GM06990 (cell line): Measurements from ENCODE around the gene SELP.

Experiments
- DNase-seq: peaks from one replicate; pipeline ENCODE4 v3.0.0-alpha.2; 2011; ENCODE audit not compliant: insufficient read length; ENCODE audit errors: extremely low read depth
- H3K27me3 ChIP-seq: replicated peaks from 2 replicates; pipeline ENCODE4 v1.6.0; 2011; ENCODE audit warnings: low read length; ENCODE audit not compliant: control insufficient read depth, insufficient read depth
- H3K36me3 ChIP-seq: 2 replicates; pipeline ENCODE4 v1.5.1; 2011; ENCODE audit warnings: low read length; ENCODE audit not compliant: control insufficient read depth, insufficient read depth
- H3K4me3 ChIP-seq: replicated peaks from 2 replicates; pipeline ENCODE4 v1.5.1; 2011; ENCODE audit warnings: low read depth, mild to moderate bottlenecking, control low read depth, low read length
- TF ChIP-seq, protein P1 (sequence below): IDR thresholded peaks from 2 replicates; pipeline ENCODE4 v1.5.1; 2011; ENCODE audit warnings: low read length, control low read depth, mild to moderate bottlenecking, inconsistent platforms; ENCODE audit not compliant: insufficient read depth, poor library complexity, severe bottlenecking

Gene SELP

DNA sequence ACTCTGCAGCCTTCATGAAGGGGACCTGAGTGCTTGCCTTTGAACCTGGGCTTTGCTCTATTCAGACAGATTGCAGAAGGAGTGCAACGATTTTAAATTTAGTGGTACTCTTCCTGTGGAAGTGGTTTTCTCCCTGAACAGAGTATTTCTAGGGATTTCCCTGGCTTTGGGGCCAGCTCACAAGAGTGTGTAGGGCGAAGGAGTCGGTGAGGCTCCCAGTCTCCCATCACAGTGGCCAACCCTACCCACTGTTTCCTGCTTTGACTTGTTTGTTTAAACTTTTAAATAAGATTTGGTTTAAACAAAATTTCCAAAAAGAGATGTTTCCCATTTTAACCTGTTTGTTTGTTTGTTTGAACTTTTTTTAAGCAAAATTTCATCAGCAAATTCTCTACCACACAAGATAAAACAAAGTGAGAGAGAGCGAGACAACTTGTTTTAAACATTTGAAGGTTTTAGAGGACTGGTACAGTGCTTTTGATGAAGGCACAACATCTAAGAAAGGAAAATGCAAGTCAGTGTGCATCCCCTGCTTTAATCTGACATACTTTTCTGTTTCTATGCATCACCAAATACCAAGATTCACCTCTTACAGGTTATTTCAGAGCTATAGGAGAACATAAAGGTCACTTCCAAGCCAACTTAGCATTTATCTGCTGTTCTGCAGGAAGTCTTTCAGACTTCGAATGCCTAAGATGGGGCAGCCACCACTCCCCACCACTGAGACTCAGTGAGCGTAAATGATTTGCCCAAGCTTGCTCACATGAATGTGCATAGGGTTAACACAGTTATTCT lies 6.6 kb downstream of the SELP start:
- H3K27me3 ChIP-seq: no peaks in the 10 kb centered on the region
- TF ChIP-seq, protein P1, sequence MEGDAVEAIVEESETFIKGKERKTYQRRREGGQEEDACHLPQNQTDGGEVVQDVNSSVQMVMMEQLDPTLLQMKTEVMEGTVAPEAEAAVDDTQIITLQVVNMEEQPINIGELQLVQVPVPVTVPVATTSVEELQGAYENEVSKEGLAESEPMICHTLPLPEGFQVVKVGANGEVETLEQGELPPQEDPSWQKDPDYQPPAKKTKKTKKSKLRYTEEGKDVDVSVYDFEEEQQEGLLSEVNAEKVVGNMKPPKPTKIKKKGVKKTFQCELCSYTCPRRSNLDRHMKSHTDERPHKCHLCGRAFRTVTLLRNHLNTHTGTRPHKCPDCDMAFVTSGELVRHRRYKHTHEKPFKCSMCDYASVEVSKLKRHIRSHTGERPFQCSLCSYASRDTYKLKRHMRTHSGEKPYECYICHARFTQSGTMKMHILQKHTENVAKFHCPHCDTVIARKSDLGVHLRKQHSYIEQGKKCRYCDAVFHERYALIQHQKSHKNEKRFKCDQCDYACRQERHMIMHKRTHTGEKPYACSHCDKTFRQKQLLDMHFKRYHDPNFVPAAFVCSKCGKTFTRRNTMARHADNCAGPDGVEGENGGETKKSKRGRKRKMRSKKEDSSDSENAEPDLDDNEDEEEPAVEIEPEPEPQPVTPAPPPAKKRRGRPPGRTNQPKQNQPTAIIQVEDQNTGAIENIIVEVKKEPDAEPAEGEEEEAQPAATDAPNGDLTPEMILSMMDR: no peak
- no peaks in the 10 kb centered on the region for H3K36me3 ChIP-seq
- no peak for DNase-seq
- no peak overlapping the region for H3K4me3 ChIP-seq

DNA sequence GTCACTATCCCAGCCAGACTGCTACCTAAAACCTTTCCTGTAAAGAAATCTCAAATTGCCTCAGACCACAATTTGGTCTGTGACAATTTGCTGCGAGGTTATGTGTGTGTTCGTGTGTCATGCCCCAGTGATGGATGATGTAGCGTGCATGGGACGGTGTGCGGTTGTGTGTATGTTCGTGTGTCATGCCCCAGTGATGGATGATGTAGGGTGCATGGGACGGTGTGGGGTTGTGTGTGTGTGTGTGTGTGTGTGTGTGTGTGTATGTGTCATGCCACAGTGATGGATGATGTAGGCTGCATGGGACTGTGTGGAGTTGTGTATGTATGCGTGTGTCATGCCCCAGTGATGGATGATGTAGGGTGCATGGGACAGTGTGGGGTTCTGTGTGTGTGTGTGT lies 9.4 kb downstream of the SELP start:
- H3K36me3 ChIP-seq: no peaks in the 10 kb centered on the region
- H3K4me3 ChIP-seq: no peak overlapping the region
- no peaks in the 10 kb centered on the region for H3K27me3 ChIP-seq
- DNase-seq: no peak
- TF ChIP-seq, protein P1: no peak

DNA sequence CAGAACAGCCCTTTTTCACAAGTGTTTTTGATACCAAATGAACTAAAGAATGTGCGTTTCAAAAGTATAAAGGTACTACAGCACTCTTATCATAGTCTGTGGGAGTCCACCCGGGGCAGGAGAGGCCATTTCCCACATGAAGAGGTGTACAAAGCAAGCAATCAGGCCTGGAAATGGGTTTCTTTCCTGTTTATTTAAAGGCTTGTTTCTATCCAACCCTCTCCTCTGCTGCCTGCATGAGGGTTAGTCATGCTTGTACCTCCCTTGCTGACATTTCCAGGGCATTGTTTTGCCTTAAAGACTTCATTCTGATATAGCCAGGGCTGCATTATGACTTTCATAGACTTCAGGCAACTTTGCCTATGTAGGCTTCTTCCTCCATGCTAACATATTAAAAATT lies 11.6 kb downstream of the SELP start:
- no peaks in the 10 kb centered on the region for H3K27me3 ChIP-seq
- TF ChIP-seq, protein P1: no peak
- H3K4me3 ChIP-seq: no peak overlapping the region
- no peaks in the 10 kb centered on the region for H3K36me3 ChIP-seq
- DNase-seq: no peak

DNA sequence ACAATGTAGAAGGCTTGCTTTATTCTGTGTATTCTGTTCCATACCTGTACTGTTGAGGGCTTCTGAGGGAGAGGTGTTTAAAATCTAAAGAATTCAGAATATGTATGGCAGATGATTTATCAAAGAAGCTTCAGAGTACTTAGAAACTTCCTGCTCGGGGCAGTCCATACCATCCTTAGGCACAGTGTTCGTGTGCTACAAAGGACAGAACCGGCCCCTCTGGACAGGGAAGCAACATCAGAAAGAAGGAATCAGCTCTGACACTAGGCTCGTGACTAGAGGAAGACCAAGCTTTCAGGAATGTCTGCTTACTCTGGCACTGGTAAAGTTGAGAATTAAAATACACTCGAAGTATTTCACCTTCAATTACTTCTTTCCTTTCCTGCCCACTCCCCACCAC lies 14.1 kb downstream of the SELP start:
- no peaks in the 10 kb centered on the region for H3K36me3 ChIP-seq
- TF ChIP-seq, protein P1: no peak
- H3K4me3 ChIP-seq: no peak overlapping the region
- H3K27me3 ChIP-seq: no peaks in the 10 kb centered on the region
- DNase-seq: no peak

DNA sequence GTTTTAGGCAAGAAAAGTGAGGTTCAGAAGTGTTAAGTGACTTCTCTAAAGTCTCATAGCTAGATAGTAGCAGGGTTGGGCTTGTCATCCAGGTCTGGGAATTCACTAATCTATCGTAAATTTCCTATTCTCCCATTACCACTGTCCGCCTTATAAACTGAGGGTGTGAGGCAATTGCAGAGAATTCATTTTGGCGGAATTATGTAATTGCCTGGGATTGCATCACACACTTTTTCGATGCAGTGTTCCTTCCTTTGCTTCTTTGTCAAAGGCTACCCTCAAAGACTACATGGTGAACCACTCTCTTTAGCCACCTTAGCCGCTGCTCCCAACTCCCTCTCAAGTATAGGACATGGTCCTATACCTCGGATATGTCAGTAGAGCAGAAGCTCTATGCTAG lies 19.1 kb downstream of the SELP start:
- no peak for DNase-seq
- H3K4me3 ChIP-seq: no peak overlapping the region
- no peaks in the 10 kb centered on the region for H3K27me3 ChIP-seq
- TF ChIP-seq, protein P1: no peak
- no peaks in the 10 kb centered on the region for H3K36me3 ChIP-seq

DNA sequence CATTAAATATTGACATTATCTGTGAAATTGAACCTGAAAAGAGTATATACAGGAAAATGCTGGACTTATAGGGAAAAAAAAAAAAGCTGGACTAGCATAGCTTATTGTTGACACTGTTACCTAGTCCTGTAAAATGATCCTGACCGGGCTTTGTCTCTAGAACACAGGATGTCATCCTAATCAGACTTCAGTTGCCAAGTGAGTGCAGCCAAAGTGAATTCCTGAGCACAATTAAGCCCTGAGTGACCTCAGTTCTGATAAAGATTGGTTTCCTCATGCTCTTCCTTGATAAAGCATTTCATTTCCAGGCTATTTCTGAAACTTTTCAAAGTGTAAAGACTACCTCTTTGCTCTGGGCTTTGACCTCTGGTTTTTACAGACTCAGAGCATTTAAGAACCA lies 19.8 kb downstream of the SELP start:
- DNase-seq: no peak

More for the DNA sequence above, 19.8 kb downstream of the SELP start:
- no peaks in the 10 kb centered on the region for H3K36me3 ChIP-seq
- TF ChIP-seq, protein P1: no peak
- H3K27me3 ChIP-seq: no peaks in the 10 kb centered on the region
- H3K4me3 ChIP-seq: no peak overlapping the region
